Neural crest cell (in vitro differentiated cells): ENCODE data around the gene GREM1. TPM values are rescaled to one million over a fixed set of nuclear protein-coding genes. Genes with fewer than 3 reads are reported as not detected.

ENCODE experiments used
- DNase-seq: peaks from one replicate; pipeline ENCODE4 v3.0.0; 2021; ENCODE audit warnings: low read depth, mixed read lengths, low spot score
- H3K27ac Mint-ChIP-seq: one replicate; pipeline ENCODE4 v1.8.0; 2021; ENCODE audit warnings: mild to moderate bottlenecking, mixed read lengths; ENCODE audit not compliant: unreplicated experiment
- H3K27me3 Mint-ChIP-seq: 2 replicates; pipeline ENCODE4 v1.8.0; 2021; ENCODE audit warnings: low read depth, mild to moderate bottlenecking, mixed read lengths
- H3K36me3 Mint-ChIP-seq: 2 replicates; pipeline ENCODE4 v1.8.0; 2021; ENCODE audit warnings: low read depth, mild to moderate bottlenecking, mixed read lengths
- H3K4me1 Mint-ChIP-seq: 2 replicates; pipeline ENCODE4 v1.8.0; 2021; ENCODE audit warnings: mixed read lengths
- H3K4me3 Mint-ChIP-seq: one replicate; pipeline ENCODE4 v1.8.0; 2021; ENCODE audit warnings: mild to moderate bottlenecking, mixed read lengths
- H3K9me3 Mint-ChIP-seq: 2 replicates; pipeline ENCODE4 v1.8.0; 2021; ENCODE audit warnings: mixed read lengths
- CTCF ChIP-seq: fragments of 200-600 bp; sonication (generic); conservative IDR thresholded peaks from 2 replicates; pipeline ENCODE4 v1.5.0; 2021; ENCODE audit warnings: antibody characterized with exemption, mild to moderate bottlenecking
- total RNA-seq: library from RNA; stranded (reverse); gene quantifications from 2 replicates; pipeline ENCODE4 v1.2.1, GENCODE V29; 2021

GREM1 gene
- total RNA-seq, 1 donor from 2014 or later, result 0.09 TPM

- no peaks in the 10 kb centered on the region for H3K4me1 Mint-ChIP-seq
- H3K27me3 Mint-ChIP-seq, result no peaks in the 10 kb centered on the region
- no peak for TF ChIP-seq CTCF
- H3K27ac Mint-ChIP-seq, result peak overlapping the region; percentile 45
- DNase-seq, result no peak
- peaks cover 6% of the 10 kb centered on the region for H3K36me3 Mint-ChIP-seq
- no peak overlapping the region for H3K4me3 Mint-ChIP-seq
- H3K9me3 Mint-ChIP-seq, result peaks cover 2% of the 10 kb centered on the region
These were observed 18.9 kb upstream of the GREM1 start for GRCh38 chr15:32698773-32699390.

GRCh38 chr15:32700501-32701150, 17.2 kb upstream of the GREM1 start:
- no peak overlapping the region for H3K4me3 Mint-ChIP-seq
- no peaks in the 10 kb centered on the region for H3K4me1 Mint-ChIP-seq
- peaks cover 6% of the 10 kb centered on the region for H3K36me3 Mint-ChIP-seq
- peaks cover 2% of the 10 kb centered on the region for H3K27me3 Mint-ChIP-seq
- peaks cover 2% of the 10 kb centered on the region for H3K9me3 Mint-ChIP-seq
- no peak for DNase-seq
- no peak for TF ChIP-seq CTCF
- H3K27ac Mint-ChIP-seq, result no peak overlapping the region

GRCh38 chr15:32701863-32702262, 15.9 kb upstream of the GREM1 start:
- peaks cover 2% of the 10 kb centered on the region for H3K27me3 Mint-ChIP-seq
- peaks cover 6% of the 10 kb centered on the region for H3K36me3 Mint-ChIP-seq
- H3K9me3 Mint-ChIP-seq, result peaks cover 2% of the 10 kb centered on the region
- TF ChIP-seq CTCF, result no peak
- H3K4me3 Mint-ChIP-seq, result no peak overlapping the region
- no peak overlapping the region for H3K27ac Mint-ChIP-seq
- no peak for DNase-seq
- no peaks in the 10 kb centered on the region for H3K4me1 Mint-ChIP-seq

GRCh38 chr15:32704395-32704981, 13.3 kb upstream of the GREM1 start:
- no peaks in the 10 kb centered on the region for H3K4me1 Mint-ChIP-seq
- no peak overlapping the region for H3K4me3 Mint-ChIP-seq
- no peaks in the 10 kb centered on the region for H3K9me3 Mint-ChIP-seq
- H3K27ac Mint-ChIP-seq, result no peak overlapping the region
- H3K27me3 Mint-ChIP-seq, result peaks cover 17% of the 10 kb centered on the region
- DNase-seq, result no peak
- H3K36me3 Mint-ChIP-seq, result no peaks in the 10 kb centered on the region
- TF ChIP-seq CTCF, result no peak

GRCh38 chr15:32705446-32705845, 12.4 kb upstream of the GREM1 start:
- DNase-seq, result no peak
- Mint-ChIP-seq H3K27ac (no peak overlapping the region), H3K27me3 (peaks cover 21% of the 10 kb centered on the region), H3K4me3 (no peak overlapping the region), H3K9me3 (no peaks in the 10 kb centered on the region), H3K4me1 (no peaks in the 10 kb centered on the region), H3K36me3 (no peaks in the 10 kb centered on the region)
- TF ChIP-seq CTCF, result no peak
